Measurements from ENCODE around the gene CCDC169. TPM values are rescaled to one million over a fixed set of nuclear protein-coding genes. Genes with fewer than 3 reads are reported as not detected.

CCDC169 gene
- total and polyA plus RNA-seq, 2 donors (not counting 3 experiments of a cell fraction or from before 2014, with no cell fraction given), result 1.2 to 2.5 TPM

DNA sequence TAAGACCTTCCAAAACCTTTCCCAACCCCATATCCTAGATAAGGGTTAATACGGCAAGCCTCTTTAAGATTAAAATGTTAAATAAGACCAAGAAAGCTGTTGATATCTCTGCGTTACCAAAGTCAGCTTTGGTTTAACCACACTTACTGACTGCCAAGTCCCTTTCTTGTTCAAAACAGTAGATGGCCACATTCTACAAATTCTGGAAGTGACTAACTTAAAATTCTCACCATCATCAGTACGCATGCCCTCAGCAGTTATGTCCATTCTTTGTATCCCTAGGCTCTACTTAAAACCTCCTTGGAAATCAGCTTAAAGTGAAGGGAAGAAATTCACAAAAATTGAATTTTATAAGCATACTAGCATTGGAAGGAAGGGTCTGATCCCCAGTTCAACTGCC, 106.8 kb downstream of the CCDC169 start:
- Histone ChIP-seq H3K4me3 (replicated peaks in 1 of 3; ENCODE audit: insufficient read depth in 1 of 3, low read depth in 1 of 3, low read length in 3 of 3) (no peak overlapping the region), H3K9me1 (replicated peaks; ENCODE audit: control insufficient read depth, extremely low read depth, insufficient read depth, low read length) (no peaks in the 10 kb centered on the region), H4K20me1 (replicated peaks; ENCODE audit: control insufficient read depth, extremely low read depth, insufficient read depth, low read length) (no peaks in the 10 kb centered on the region), H3K79me2 (ENCODE audit: control insufficient read depth, insufficient read depth, low read length) (no peaks in the 10 kb centered on the region), H3K4me1 (ENCODE audit: control insufficient read depth, extremely low read depth, insufficient read depth, low read length) (no peaks in the 10 kb centered on the region), H3K9ac (replicated peaks; ENCODE audit: extremely low read depth, insufficient read depth, low read length) (no peak overlapping the region), H3K9me3 (replicated peaks; ENCODE audit: control insufficient read depth, insufficient read depth, low read length) (no peaks in the 10 kb centered on the region), H2AFZ (ENCODE audit: low read depth, low read length) (no peak overlapping the region), H3K27ac (ENCODE audit: insufficient read depth, low read depth, low read length) (no peak overlapping the region), H3K27me3 (ENCODE audit: control insufficient read depth in 2 of 2, insufficient read depth in 2 of 2, low read length in 2 of 2) (no peaks in the 10 kb centered on the region), H3K4me2 (ENCODE audit: insufficient read depth, low read length) (no peak overlapping the region), H3K36me3 (ENCODE audit: control insufficient read depth in 2 of 2, extremely low read depth in 1 of 2, insufficient read depth in 2 of 2, low read length in 2 of 2) (no peaks in the 10 kb centered on the region)
- BruUV-seq (replicated peaks), result no TSS peak
- dilution Hi-C loops (cut with MboI; ENCODE audit: extremely low pct_ligation_motif_present, low sequenced_read_pairs) (no loop called here), intact Hi-C loops (cut with micrococcal nuclease) (no loop called here)
- no peak for DNase-seq (ENCODE audit: low read depth, low spot score)
- CTCF ChIA-PET, result no interaction called here
- FAIRE-seq, result no peak
- TF ChIP-seq FOS (IDR thresholded peaks at IDR 0.05; ENCODE audit: borderline replicate concordance, insufficient read depth, low read length) (no peak), MAX (IDR thresholded peaks at IDR 0.05; ENCODE audit: insufficient read depth, insufficient read length) (no peak), EZH2 (IDR thresholded peaks at IDR 0.05; ENCODE audit: borderline replicate concordance, low read depth, low read length, severe bottlenecking) (no peak), GATA2 (IDR thresholded peaks at IDR 0.05; ENCODE audit: insufficient read depth, insufficient read length, low read depth, low read length) (no peak), POLR2A (IDR thresholded peaks at IDR 0.05; ENCODE audit: low read depth, low read length) (no peak), JUN (IDR thresholded peaks at IDR 0.05; ENCODE audit: borderline replicate concordance, insufficient read depth, insufficient read length, low read depth) (no peak), POLR2AphosphoS5 (IDR thresholded peaks at IDR 0.05; ENCODE audit: insufficient read depth, low read depth, low read length) (no peak)
- TF ChIP-seq, protein P1, sequence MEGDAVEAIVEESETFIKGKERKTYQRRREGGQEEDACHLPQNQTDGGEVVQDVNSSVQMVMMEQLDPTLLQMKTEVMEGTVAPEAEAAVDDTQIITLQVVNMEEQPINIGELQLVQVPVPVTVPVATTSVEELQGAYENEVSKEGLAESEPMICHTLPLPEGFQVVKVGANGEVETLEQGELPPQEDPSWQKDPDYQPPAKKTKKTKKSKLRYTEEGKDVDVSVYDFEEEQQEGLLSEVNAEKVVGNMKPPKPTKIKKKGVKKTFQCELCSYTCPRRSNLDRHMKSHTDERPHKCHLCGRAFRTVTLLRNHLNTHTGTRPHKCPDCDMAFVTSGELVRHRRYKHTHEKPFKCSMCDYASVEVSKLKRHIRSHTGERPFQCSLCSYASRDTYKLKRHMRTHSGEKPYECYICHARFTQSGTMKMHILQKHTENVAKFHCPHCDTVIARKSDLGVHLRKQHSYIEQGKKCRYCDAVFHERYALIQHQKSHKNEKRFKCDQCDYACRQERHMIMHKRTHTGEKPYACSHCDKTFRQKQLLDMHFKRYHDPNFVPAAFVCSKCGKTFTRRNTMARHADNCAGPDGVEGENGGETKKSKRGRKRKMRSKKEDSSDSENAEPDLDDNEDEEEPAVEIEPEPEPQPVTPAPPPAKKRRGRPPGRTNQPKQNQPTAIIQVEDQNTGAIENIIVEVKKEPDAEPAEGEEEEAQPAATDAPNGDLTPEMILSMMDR (IDR thresholded peaks at IDR 0.05; ENCODE audit: extremely low read depth in 1 of 2, insufficient read depth in 1 of 2, low read depth in 1 of 2, low read length in 2 of 2), result no peak
- POLR2A ChIA-PET, result no interaction called here
